Coronary artery (tissue), 2 donors: ENCODE results near the gene ST6GALNAC2.

Experiments used
- DNase-seq: peaks from one replicate; pipeline ENCODE4 v3.0.0-alpha.2; 2017; ENCODE audit warnings: low spot score
- H3K27ac ChIP-seq, 2 donors: fragments of 200-600 bp; sonication (generic); one replicate each; pipeline ENCODE4 v1.5.1; 2016 to 2019
- H3K4me3 ChIP-seq: fragments of 200-600 bp; sonication (generic); 2 replicates; pipeline ENCODE4 v1.5.1; 2016; ENCODE audit warnings: mild to moderate bottlenecking, moderate library complexity
- CTCF ChIP-seq: fragments of 200-600 bp; sonication (generic); IDR thresholded peaks from one replicate; pipeline ENCODE4 v1.5.1; 2019; ENCODE audit warnings: antibody characterized with exemption

The ST6GALNAC2 gene

GRCh38 chr17:76553178-76553908 is 32.3 kb downstream of the ST6GALNAC2 start:
- TF ChIP-seq CTCF: no peak
- no peak for DNase-seq
- no peak overlapping the region for H3K27ac ChIP-seq
- H3K4me3 ChIP-seq: no peak overlapping the region

DNA sequence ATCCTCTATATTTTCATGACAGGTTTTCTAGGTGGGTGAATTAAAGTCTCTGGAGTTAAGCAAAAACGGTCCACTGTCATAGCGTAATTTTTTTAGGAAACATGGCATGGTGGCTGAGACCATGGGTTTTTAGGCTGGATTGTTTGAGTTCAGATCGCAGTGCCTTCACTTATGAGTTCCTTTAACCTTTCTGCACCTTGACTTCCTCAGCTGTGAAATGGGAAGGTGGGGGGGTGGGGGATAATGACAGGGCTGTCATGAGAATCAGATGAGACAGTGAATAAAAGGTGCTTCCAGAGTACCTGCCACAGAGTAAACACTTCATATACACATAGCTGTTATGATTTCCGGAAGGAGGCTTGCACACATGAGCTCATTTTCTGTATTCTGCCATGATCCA is 34.0 kb downstream of the ST6GALNAC2 start:
- TF ChIP-seq CTCF: no peak
- DNase-seq: no peak
- no peak overlapping the region for H3K27ac ChIP-seq
- H3K4me3 ChIP-seq: no peak overlapping the region

DNA sequence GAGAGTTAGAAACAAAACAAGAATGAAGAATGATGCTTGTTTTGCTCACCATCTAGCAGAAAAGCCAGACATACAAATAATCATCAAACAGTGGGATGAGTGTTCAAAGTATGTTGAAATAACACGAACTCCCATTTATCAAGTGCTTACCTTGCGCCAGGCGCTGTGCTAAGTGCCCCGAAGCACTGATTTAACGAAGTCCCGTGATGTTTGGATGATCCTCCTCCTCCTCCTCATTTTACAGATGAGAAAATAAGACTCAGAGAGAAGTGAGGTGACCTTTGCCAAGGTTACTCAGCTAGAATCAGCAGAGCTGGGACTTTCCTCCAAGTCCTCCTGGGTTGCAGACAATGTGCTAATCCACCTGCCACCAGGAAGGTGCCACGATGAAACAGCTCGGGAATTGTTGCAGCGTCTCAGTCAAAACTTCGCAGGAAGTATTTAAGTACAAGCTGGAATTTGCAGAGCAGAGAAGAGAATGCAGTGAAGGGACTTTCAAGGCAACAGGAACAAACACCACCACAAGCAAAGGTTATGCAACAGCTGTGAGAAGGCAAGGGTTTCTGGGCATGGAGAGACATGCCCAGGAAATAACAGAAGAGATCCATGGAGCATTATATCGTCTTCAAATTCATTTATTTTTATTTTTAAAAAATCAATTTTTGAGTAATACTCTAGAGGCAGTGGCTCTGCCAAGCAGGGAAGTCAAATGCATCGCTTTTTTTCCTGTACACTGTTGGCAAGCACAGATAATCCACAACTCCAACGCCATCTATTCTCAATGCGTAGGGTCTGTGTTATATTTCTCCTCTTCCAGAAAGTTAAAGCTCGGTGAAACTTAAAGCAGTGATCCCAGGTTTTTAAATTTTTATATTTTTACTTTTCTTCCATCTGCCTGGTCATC is 34.7 kb downstream of the ST6GALNAC2 start:
- no peak overlapping the region for H3K4me3 ChIP-seq
- no peak overlapping the region for H3K27ac ChIP-seq
- DNase-seq: no peak
- no peak for TF ChIP-seq CTCF

DNA sequence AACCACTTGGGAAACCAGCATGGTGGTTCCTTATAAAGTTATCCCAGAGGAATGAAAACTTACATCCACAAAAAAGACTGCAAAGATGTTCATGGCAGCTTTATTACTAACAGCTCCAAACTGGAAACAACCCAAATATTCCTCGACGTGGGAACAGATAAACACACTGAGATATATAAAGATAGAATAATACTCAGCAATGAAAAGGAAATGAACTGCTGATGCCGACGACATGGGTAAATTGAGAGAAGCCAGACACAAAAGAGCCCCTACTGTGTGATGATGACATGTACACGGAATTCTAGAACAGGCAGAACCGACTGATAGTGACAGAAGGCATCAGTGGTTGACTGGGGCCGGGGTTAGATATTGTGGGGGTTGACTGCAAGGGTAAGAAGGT is 36.1 kb downstream of the ST6GALNAC2 start:
- TF ChIP-seq CTCF: no peak
- Histone ChIP-seq H3K27ac (no peak overlapping the region), H3K4me3 (no peak overlapping the region)
- DNase-seq: no peak

DNA sequence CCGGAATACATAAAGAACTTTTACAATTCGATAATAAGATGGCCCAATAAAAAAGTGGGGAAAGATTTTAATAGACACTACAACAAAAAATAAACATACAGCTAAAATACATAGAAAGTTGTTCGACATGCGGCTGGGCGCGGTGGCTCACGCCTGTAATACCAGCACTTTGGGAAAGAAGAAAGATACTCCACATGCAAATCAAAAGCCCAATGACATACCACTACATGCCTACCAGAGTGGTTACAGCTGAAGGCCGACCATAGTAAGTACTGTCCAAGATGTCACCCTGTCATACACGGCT is 36.5 kb downstream of the ST6GALNAC2 start:
- no peak overlapping the region for H3K27ac ChIP-seq
- TF ChIP-seq CTCF: no peak
- H3K4me3 ChIP-seq: no peak overlapping the region
- no peak for DNase-seq

- no peak overlapping the region for H3K27ac ChIP-seq
- no peak overlapping the region for H3K4me3 ChIP-seq
- DNase-seq: no peak
- TF ChIP-seq CTCF: no peak
Observed at GRCh38 chr17:76548378-76549214, 37.1 kb downstream of the ST6GALNAC2 start.
